Measurements from ENCODE around the gene CPNE7. TPM values are rescaled to one million over a fixed set of nuclear protein-coding genes. Genes with fewer than 3 reads are reported as not detected.

The CPNE7 gene
- total and polyA plus RNA-seq, 2 of the 13 experiments (the other 11 are each of a cell fraction or from before 2014, with no cell fraction given) = 0.59 TPM; not detected in 1

GRCh38 chr16:89624777-89625761 lies 49.5 kb downstream of the CPNE7 start (continued):
- TF ChIP-seq TAF15 (IDR thresholded peaks at IDR 0.05; ENCODE audit: low read depth, low read length, poor library complexity, severe bottlenecking) = no peak
- TF ChIP-seq, protein P1, sequence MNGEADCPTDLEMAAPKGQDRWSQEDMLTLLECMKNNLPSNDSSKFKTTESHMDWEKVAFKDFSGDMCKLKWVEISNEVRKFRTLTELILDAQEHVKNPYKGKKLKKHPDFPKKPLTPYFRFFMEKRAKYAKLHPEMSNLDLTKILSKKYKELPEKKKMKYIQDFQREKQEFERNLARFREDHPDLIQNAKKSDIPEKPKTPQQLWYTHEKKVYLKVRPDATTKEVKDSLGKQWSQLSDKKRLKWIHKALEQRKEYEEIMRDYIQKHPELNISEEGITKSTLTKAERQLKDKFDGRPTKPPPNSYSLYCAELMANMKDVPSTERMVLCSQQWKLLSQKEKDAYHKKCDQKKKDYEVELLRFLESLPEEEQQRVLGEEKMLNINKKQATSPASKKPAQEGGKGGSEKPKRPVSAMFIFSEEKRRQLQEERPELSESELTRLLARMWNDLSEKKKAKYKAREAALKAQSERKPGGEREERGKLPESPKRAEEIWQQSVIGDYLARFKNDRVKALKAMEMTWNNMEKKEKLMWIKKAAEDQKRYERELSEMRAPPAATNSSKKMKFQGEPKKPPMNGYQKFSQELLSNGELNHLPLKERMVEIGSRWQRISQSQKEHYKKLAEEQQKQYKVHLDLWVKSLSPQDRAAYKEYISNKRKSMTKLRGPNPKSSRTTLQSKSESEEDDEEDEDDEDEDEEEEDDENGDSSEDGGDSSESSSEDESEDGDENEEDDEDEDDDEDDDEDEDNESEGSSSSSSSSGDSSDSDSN (CRISPR knock-in tag; IDR thresholded peaks at IDR 0.05) = 0 out of 2 replicates have a peak, but pooled peaks have one; percentile 43
- TF ChIP-seq ZNF704 (CRISPR knock-in tag; IDR thresholded peaks at IDR 0.05; ENCODE audit: borderline replicate concordance) = no peak
- peak; percentile 45 for TF ChIP-seq ZFP90 (CRISPR knock-in tag; IDR thresholded peaks at IDR 0.05; ENCODE audit: borderline replicate concordance)
- no peak for TF ChIP-seq HMGXB3 (CRISPR knock-in tag; IDR thresholded peaks at IDR 0.05; ENCODE audit: borderline replicate concordance)
- peak; percentile 88 for TF ChIP-seq PATZ1 (CRISPR knock-in tag; IDR thresholded peaks at IDR 0.05)
- TF ChIP-seq ZNF224 (CRISPR knock-in tag; IDR thresholded peaks at IDR 0.05) = peak; percentile 49; the same call in 1 of the 2 replicates
- peak; percentile 66; the same call in 1 of the 2 replicates for TF ChIP-seq HNF4G (IDR thresholded peaks at IDR 0.05; ENCODE audit: borderline replicate concordance, low read depth, low read length)
- no peak for TF ChIP-seq HNF4G (CRISPR knock-in tag; IDR thresholded peaks at IDR 0.05; ENCODE audit: borderline replicate concordance, low read depth)
- TF ChIP-seq ZNF777 (CRISPR knock-in tag; IDR thresholded peaks at IDR 0.05) = 0 out of 2 replicates have a peak, but pooled peaks have one; percentile 23
- no peak; the same call in 1 of the 2 replicates for TF ChIP-seq MTA1 (CRISPR knock-in tag; IDR thresholded peaks at IDR 0.05; ENCODE audit: borderline replicate concordance)
- TF ChIP-seq ZNF574 (CRISPR knock-in tag; IDR thresholded peaks at IDR 0.05) = no peak
- no peak for TF ChIP-seq TEAD2 (CRISPR knock-in tag; IDR thresholded peaks at IDR 0.05)

Data from HepG2 (cell line).